H1 (cell line): Measurements from ENCODE around the gene CBY2. TPM values are rescaled to one million over a fixed set of nuclear protein-coding genes. Genes with fewer than 3 reads are reported as not detected.

Source experiments
- CHD1 ChIP-seq: IDR thresholded peaks from 2 replicates; pipeline ENCODE4 v1.6.1; 2012; ENCODE audit warnings: low read depth, low read length, improper control_type of control experiment
- CHD7 ChIP-seq: fragments of 300-600 bp; sonication (generic); IDR thresholded peaks from 2 replicates; pipeline ENCODE4 v1.7.1; 2012; ENCODE audit warnings: low read length, moderate library complexity, mild to moderate bottlenecking, inconsistent platforms; ENCODE audit not compliant: insufficient replicate concordance
- CTCF ChIP-seq, 3 experiments: IDR thresholded peaks; 1 replicate in 2 of 3; 2 replicates in 1 of 3; pipeline versions ENCODE4 v1.5.1 to v1.6.1; 2011; ENCODE audit warnings: low read length in 3 of 3, mild to moderate bottlenecking in 3 of 3, inconsistent platforms in 2 of 3, low read depth in 1 of 3, moderate library complexity in 1 of 3; ENCODE audit not compliant: insufficient read depth in 1 of 3; ENCODE audit errors: control extremely low read depth in 1 of 3
- FOSL1 ChIP-seq: IDR thresholded peaks from 2 replicates; pipeline ENCODE4 v1.6.1; 2011; ENCODE audit warnings: mild to moderate bottlenecking, low read depth, low read length, moderate library complexity; ENCODE audit not compliant: insufficient read depth
- POLR2AphosphoS5 ChIP-seq: IDR thresholded peaks from 2 replicates; pipeline ENCODE4 v1.6.1; 2011; ENCODE audit warnings: low read depth, low read length
- RAD21 ChIP-seq, 2 experiments: IDR thresholded peaks in 1 of 2; conservative IDR thresholded peaks in 1 of 2; 2 replicates each; pipeline ENCODE4 v1.6.1; 2011; ENCODE audit warnings: low read depth in 2 of 2, low read length in 2 of 2, improper control_type of control experiment in 1 of 2, inconsistent platforms in 1 of 2, mild to moderate bottlenecking in 1 of 2, moderate library complexity in 1 of 2
- RFX5 ChIP-seq: IDR thresholded peaks from 2 replicates; pipeline ENCODE4 v1.6.1; 2011; ENCODE audit warnings: low read depth, low read length, improper control_type of control experiment, borderline replicate concordance
- SAP30 ChIP-seq: fragments of 300-600 bp; sonication (generic); IDR thresholded peaks from 2 replicates; pipeline ENCODE4 v1.7.1; 2012; ENCODE audit warnings: low read length, moderate library complexity, mild to moderate bottlenecking, inconsistent platforms; ENCODE audit not compliant: insufficient read depth, insufficient replicate concordance
- SUZ12 ChIP-seq: fragments of 200-600 bp; sonication (generic); IDR thresholded peaks from 2 replicates; pipeline ENCODE4 v1.6.1; 2012; ENCODE audit warnings: mild to moderate bottlenecking, inconsistent platforms, low read length, moderate library complexity, mixed read lengths
- polyA plus RNA-seq, 7 experiments: library from polyadenylated mRNA; depleted of rRNA in 3 of 7; stranded (reverse) in 5 of 7; unstranded in 2 of 7; fragments of >200 nt in 5 of 7; fragments of 200-250 nt in 2 of 7; gene quantifications; 1 replicate in 5 of 7; 2 replicates in 1 of 7; 4 replicates in 1 of 7; pipeline versions ENCODE4 v1.2.1 to v1.2.3, GENCODE V29; 2011 to 2013; ENCODE audit warnings: missing spikeins in 2 of 7, mixed read lengths in 2 of 7
- total RNA-seq: library from RNA; stranded (reverse); fragmentation: NEBNext Ultra II Directional; extraction: Animal tissue kit (Norgen Biotek cat#: 25700); gene quantifications from 2 replicates; pipeline ENCODE4 v1.2.1, GENCODE V29; 2021

Gene CBY2
- total and polyA plus RNA-seq, 2 of the 8 experiments (the other 6 are each of a cell fraction or from before 2014, with no cell fraction given) = not detected

- TF ChIP-seq CHD7 (no peak), SAP30 (no peak), CTCF (IDR thresholded peaks at IDR 0.05; ENCODE audit: control extremely low read depth in 1 of 3, insufficient read depth in 1 of 3, low read depth in 1 of 3, low read length in 3 of 3) (no peak), SUZ12 (no peak), RFX5 (no peak), RAD21 (IDR thresholded peaks at IDR 0.05 in 1 of 2, conservative IDR thresholded peaks at IDR 0.05 in 1 of 2; ENCODE audit: low read depth in 2 of 2, low read length in 2 of 2) (no peak), POLR2AphosphoS5 (no peak), FOSL1 (no peak), CHD1 (no peak)
These were observed 29.3 kb downstream of the CBY2 start (continued) for GRCh38 chr13:45731455-45731854.
